Uterus (tissue), 4 donors: ENCODE measurements around the gene DNAJC30. TPM values are rescaled to one million over a fixed set of nuclear protein-coding genes. Genes with fewer than 3 reads are reported as not detected.

Experiments
- DNase-seq, 2 donors: peaks; one replicate each; pipeline ENCODE4 v3.0.0-alpha.2; 2019 to 2020
- H3K27ac ChIP-seq, 2 donors: fragments of 200-600 bp; sonication (generic); 1 replicate in 1 of 2; 2 replicates in 1 of 2; pipeline ENCODE4 v1.5.1; 2016 to 2018
- H3K27me3 ChIP-seq, 2 donors: fragments of 200-600 bp; sonication (generic); one replicate each; pipeline ENCODE4 v1.5.1; 2018 to 2019; ENCODE audit warnings: control low read depth in 1 of 2
- H3K36me3 ChIP-seq, 2 donors: fragments of 200-600 bp; sonication (generic); one replicate each; pipeline ENCODE4 v1.5.1; 2019; ENCODE audit warnings: control low read depth in 1 of 2
- H3K4me1 ChIP-seq, 2 donors: fragments of 200-600 bp; sonication (generic); one replicate each; pipeline ENCODE4 v1.5.1; 2018 to 2019; ENCODE audit warnings: control low read depth in 1 of 2
- H3K4me3 ChIP-seq, 2 donors: fragments of 200-600 bp; sonication (generic); 1 replicate in 1 of 2; 2 replicates in 1 of 2; pipeline ENCODE4 v1.5.1; 2018 to 2019; ENCODE audit warnings: mild to moderate bottlenecking in 1 of 2
- H3K9me3 ChIP-seq, 2 donors: fragments of 200-600 bp; sonication (generic); one replicate each; pipeline ENCODE4 v1.5.1; 2019; ENCODE audit warnings: control low read depth in 1 of 2
- CTCF ChIP-seq, 4 experiments: fragments of 200-600 bp in 2 of 4; fragments of 450-650 bp in 2 of 4; sonication (generic) in 2 of 4; IDR thresholded peaks; one replicate each; pipeline ENCODE4 v1.5.1; 2016 to 2019; ENCODE audit warnings: antibody characterized with exemption in 4 of 4, mild to moderate bottlenecking in 2 of 4, moderate library complexity in 1 of 4
- POLR2A ChIP-seq, 2 donors: fragments of 450-650 bp; IDR thresholded peaks; one replicate each; pipeline ENCODE4 v1.6.1; 2016; ENCODE audit warnings: antibody characterized with exemption in 2 of 2, mild to moderate bottlenecking in 1 of 2, moderate library complexity in 1 of 2
- intact Hi-C: fragments of 100-400 bp; cut with DNase I; formaldehyde crosslinking; loops from one replicate; pipeline ENCODE4 v1.15.1; 2023; ENCODE audit warnings: low total_unique reads
- total RNA-seq, 4 donors: library from RNA; depleted of rRNA in 3 of 4; stranded (reverse); fragments of >200 nt in 3 of 4; gene quantifications; one replicate each; pipeline versions ENCODE4 v1.1.0 to v1.2.4, GENCODE V29; 2014 to 2023
- donor health status: DM: yes; HTN: yes; CAD: no.

The DNAJC30 gene
- total RNA-seq, 4 donors from 2014 or later, result 0.29 to 14.1 (median 3.3) TPM

- Histone ChIP-seq H3K27me3 (no peaks in the 10 kb centered on the region), H3K36me3 (no peaks in the 10 kb centered on the region), H3K9me3 (no peaks in the 10 kb centered on the region), H3K4me3 (no peak overlapping the region), H3K27ac (no peak overlapping the region), H3K4me1 (no peaks in the 10 kb centered on the region)
- no peak for TF ChIP-seq POLR2A (IDR thresholded peaks at IDR 0.05)
- no peak for TF ChIP-seq CTCF (IDR thresholded peaks at IDR 0.05)
- intact Hi-C loops, result no loop called here
- no peak for DNase-seq
These were observed 15.2 kb upstream of the DNAJC30 start for GRCh38 chr7:73698410-73698809.

GRCh38 chr7:73696372-73696771 lies 13.1 kb upstream of the DNAJC30 start:
- H3K4me3 ChIP-seq, result no peak overlapping the region
- H3K9me3 ChIP-seq, result no peaks in the 10 kb centered on the region
- H3K27ac ChIP-seq, result no peak overlapping the region
- no peaks in the 10 kb centered on the region for H3K36me3 ChIP-seq
- no peak for DNase-seq
- TF ChIP-seq POLR2A (IDR thresholded peaks at IDR 0.05) (no peak), CTCF (IDR thresholded peaks at IDR 0.05) (no peak)
- H3K4me1 ChIP-seq, result no peaks in the 10 kb centered on the region
- no peaks in the 10 kb centered on the region for H3K27me3 ChIP-seq
- intact Hi-C loops, result no loop called here

GRCh38 chr7:73690646-73691045 lies 7.4 kb upstream of the DNAJC30 start:
- no peak for DNase-seq
- no peaks in the 10 kb centered on the region for H3K27me3 ChIP-seq
- no peaks in the 10 kb centered on the region for H3K36me3 ChIP-seq
- intact Hi-C loops, result no loop called here
- no peaks in the 10 kb centered on the region for H3K9me3 ChIP-seq
- no peak for TF ChIP-seq POLR2A (IDR thresholded peaks at IDR 0.05)
- no peak for TF ChIP-seq CTCF (IDR thresholded peaks at IDR 0.05)
- no peaks in the 10 kb centered on the region for H3K4me1 ChIP-seq
- no peak overlapping the region for H3K27ac ChIP-seq
- no peak overlapping the region for H3K4me3 ChIP-seq

GRCh38 chr7:73688288-73688687 lies 5.0 kb upstream of the DNAJC30 start:
- Histone ChIP-seq H3K4me1 (no peaks in the 10 kb centered on the region), H3K9me3 (no peaks in the 10 kb centered on the region), H3K36me3 (no peaks in the 10 kb centered on the region), H3K27me3 (no peaks in the 10 kb centered on the region), H3K4me3 (no peak overlapping the region), H3K27ac (no peak overlapping the region)
- DNase-seq, result no peak
- TF ChIP-seq CTCF (IDR thresholded peaks at IDR 0.05) (no peak), POLR2A (IDR thresholded peaks at IDR 0.05) (no peak)
- intact Hi-C loops, result no loop called here

- Histone ChIP-seq H3K9me3 (no peaks in the 10 kb centered on the region), H3K27ac (no peak overlapping the region), H3K27me3 (no peaks in the 10 kb centered on the region), H3K4me1 (peaks cover 0 to 16% of the 10 kb centered on the region in 2 donors), H3K36me3 (no peaks in the 10 kb centered on the region), H3K4me3 (no peak overlapping the region)
- no peak for TF ChIP-seq POLR2A (IDR thresholded peaks at IDR 0.05)
- TF ChIP-seq CTCF (IDR thresholded peaks at IDR 0.05), result no peak
- intact Hi-C loops, result no loop called here
- no peak for DNase-seq
These were observed 2.1 kb upstream of the DNAJC30 start for GRCh38 chr7:73685311-73685710.
